K562 (cell line): ENCODE results near the gene DTX4. TPM values are rescaled to one million over a fixed set of nuclear protein-coding genes. Genes with fewer than 3 reads are reported as not detected.
A peak's percentile ranks its signal among the peaks of the same experiment; 100 is the strongest.

Source experiments
- ATAC-seq: fragments of 200-7000 bp; cut with Tn5 transposase; 3 replicates; pipeline ENCODE4 v1.9.1; 2020; ENCODE audit warnings: moderate library complexity
- BruUV-seq: library from RNA; stranded (reverse); fragments of 400-500 nt; replicated peaks from 2 replicates; lab custom pipeline; 2021; lab: Mats Ljungman, UMichigan
- CTCF ChIA-PET: fragments of 300-600 bp; formaldehyde crosslinking; extraction: SDS; loops from one replicate; lab custom pipeline; 2021; ENCODE audit warnings: low intra/inter-chr PET ratio; lab: Yijun Ruan, JAX
- POLR2A ChIA-PET: fragments of 300-600, 350-650 bp; sonication (Branson Sonifier 250); formaldehyde crosslinking; extraction: SDS; loops from one replicate; lab custom pipeline; 2021; ENCODE audit warnings: antibody characterized with exemption, inconsistent platforms; lab: Yijun Ruan, JAX
- DNase-seq, 4 experiments: peaks; one replicate each; pipeline versions ENCODE4 v3.0.0 to v3.0.0-alpha.2; 2011 to 2018; ENCODE audit warnings: low spot score in 3 of 4, mixed read lengths in 3 of 4; ENCODE audit errors: extremely low read depth in 1 of 4
- FAIRE-seq: peaks from 2 replicates; lab custom pipeline; 2011; peaks lifted over from hg19 to GRCh38; lab: Jason Lieb, UNC
- H2AFZ ChIP-seq: 2 replicates; pipeline ENCODE4 v1.6.0; 2011; ENCODE audit warnings: low read depth, low read length, control low read depth, inconsistent platforms
- H3K27ac ChIP-seq: fragments of 200-600 bp; 3 replicates; pipeline ENCODE4 v1.8.0; 2011; ENCODE audit warnings: low read depth, mild to moderate bottlenecking, control low read depth, inconsistent platforms, low read length, moderate library complexity, mixed read lengths; ENCODE audit errors: extremely low read depth
- H3K27me3 ChIP-seq, 2 experiments: fragments of 300-600 bp in 1 of 2; 2 replicates in 1 of 2; 3 replicates in 1 of 2; pipeline versions ENCODE4 v1.6.0 to v1.8.0; 2011; ENCODE audit warnings: inconsistent platforms in 2 of 2, low read length in 2 of 2, mild to moderate bottlenecking in 1 of 2, mixed read lengths in 1 of 2, moderate library complexity in 1 of 2; ENCODE audit not compliant: control insufficient read depth in 2 of 2, insufficient read depth in 2 of 2
- H3K36me3 ChIP-seq: fragments of 300-600 bp; 3 replicates; pipeline ENCODE4 v1.8.0; 2011; ENCODE audit warnings: mild to moderate bottlenecking, low read length, inconsistent platforms; ENCODE audit not compliant: control insufficient read depth, insufficient read depth
- H3K4me1 ChIP-seq, 2 experiments: fragments of 200-600 bp in 1 of 2; replicated peaks in 1 of 2; 2 replicates in 1 of 2; 3 replicates in 1 of 2; pipeline versions ENCODE4 v1.5.1 to v1.8.0; 2011; ENCODE audit warnings: inconsistent platforms in 2 of 2, low read length in 2 of 2, mild to moderate bottlenecking in 1 of 2, mixed read lengths in 1 of 2, moderate library complexity in 1 of 2; ENCODE audit not compliant: control insufficient read depth in 2 of 2, insufficient read depth in 2 of 2
- H3K4me2 ChIP-seq: 2 replicates; pipeline ENCODE4 v1.6.1; 2011; ENCODE audit warnings: low read length, control low read depth, inconsistent platforms, mixed read lengths; ENCODE audit not compliant: insufficient read depth
- H3K4me3 ChIP-seq: fragments of 200-600 bp; sonication (generic), shearing (Covaris generic); 2 replicates; pipeline ENCODE4 v1.5.1; 2016; ENCODE audit warnings: control low read depth, inconsistent platforms
- H3K79me2 ChIP-seq: fragments of 200-600 bp; 3 replicates; pipeline ENCODE4 v1.8.0; 2011; ENCODE audit warnings: low read length, inconsistent platforms; ENCODE audit not compliant: control insufficient read depth, insufficient read depth
- H3K9ac ChIP-seq, 2 experiments: 2 replicates each; pipeline versions ENCODE4 v1.6.0 to v1.6.1; 2011; ENCODE audit warnings: low read depth in 2 of 2, low read length in 2 of 2, control low read depth in 1 of 2, inconsistent platforms in 1 of 2, mild to moderate bottlenecking in 1 of 2, mixed read lengths in 1 of 2; ENCODE audit not compliant: insufficient read depth in 1 of 2
- H3K9me1 ChIP-seq: one replicate; pipeline ENCODE4 v1.6.0; 2011; ENCODE audit warnings: inconsistent platforms, mild to moderate bottlenecking, low read length, moderate library complexity; ENCODE audit not compliant: control insufficient read depth, insufficient read depth
- H3K9me3 ChIP-seq: replicated peaks from 2 replicates; pipeline ENCODE4 v1.5.1; 2011; ENCODE audit warnings: low read depth, low read length, inconsistent platforms; ENCODE audit not compliant: control insufficient read depth, insufficient read depth
- H4K20me1 ChIP-seq: replicated peaks from 2 replicates; pipeline ENCODE4 v1.6.1; 2011; ENCODE audit warnings: low read length, inconsistent platforms, mixed read lengths; ENCODE audit not compliant: control insufficient read depth, insufficient read depth
- CBX3 ChIP-seq, 2 experiments: IDR thresholded peaks; 1 replicate in 1 of 2; 2 replicates in 1 of 2; pipeline ENCODE4 v1.6.1; 2012; ENCODE audit warnings: inconsistent platforms in 2 of 2, low read length in 2 of 2, borderline replicate concordance in 1 of 2, control low read depth in 1 of 2
- CHD2 ChIP-seq: IDR thresholded peaks from 2 replicates; pipeline ENCODE4 v1.6.1; 2011; ENCODE audit warnings: low read depth, low read length
- HNRNPH1 ChIP-seq: fragments of 200-400 bp; formaldehyde crosslinking; optimal IDR thresholded peaks from 2 replicates; pipeline ENCODE3; 2017; ENCODE audit warnings: low read depth, mild to moderate bottlenecking, low read length, moderate library complexity
- MNT ChIP-seq, 2 experiments: fragments of 450-650 bp; conservative IDR thresholded peaks; 2 replicates each; pipeline ENCODE4 v1.6.1; 2017; ENCODE audit warnings: mild to moderate bottlenecking in 2 of 2, moderate library complexity in 2 of 2
- MYC ChIP-seq, 2 experiments: fragments of 250-450 bp in 1 of 2; sonication (Bioruptor Pico) in 1 of 2; IDR thresholded peaks; 2 replicates each; pipeline versions ENCODE4 v1.5.1 to v1.6.1; 2012 to 2021; ENCODE audit warnings: low read depth in 2 of 2, borderline replicate concordance in 1 of 2, improper control_type of control experiment in 1 of 2, low read length in 1 of 2, mild to moderate bottlenecking in 1 of 2, moderate library complexity in 1 of 2
- NR2F6 ChIP-seq: fragments of 450-650 bp; formaldehyde crosslinking; IDR thresholded peaks from 2 replicates; pipeline ENCODE4 v1.4.0; 2020; ENCODE audit warnings: mild to moderate bottlenecking
- RAD21 ChIP-seq, 2 experiments: fragments of 250-450 bp in 1 of 2; fragments of 450-650 bp in 1 of 2; sonication (Bioruptor Pico) in 1 of 2; formaldehyde crosslinking in 1 of 2; IDR thresholded peaks in 1 of 2; conservative IDR thresholded peaks in 1 of 2; 2 replicates each; pipeline versions ENCODE4 v1.4.0 to v1.8.0; 2020 to 2022; ENCODE audit warnings: mild to moderate bottlenecking in 2 of 2, moderate library complexity in 1 of 2
- RCOR1 ChIP-seq, 2 experiments: IDR thresholded peaks; 2 replicates each; pipeline ENCODE4 v1.6.1; 2012; ENCODE audit warnings: low read depth in 2 of 2, low read length in 2 of 2, borderline replicate concordance in 1 of 2, improper control_type of control experiment in 1 of 2
- SMARCA4 ChIP-seq: fragments of 450-650 bp; IDR thresholded peaks from 2 replicates; pipeline ENCODE4 v1.6.1; 2016
- SNRNP70 ChIP-seq: fragments of 200-400 bp; formaldehyde crosslinking; optimal IDR thresholded peaks from 2 replicates; pipeline ENCODE3; 2017; ENCODE audit warnings: low read depth, low read length
- TCF3 ChIP-seq: sonication (generic); formaldehyde crosslinking; IDR thresholded peaks from 2 replicates; pipeline ENCODE4 v1.4.0; 2020; ENCODE audit warnings: mild to moderate bottlenecking, missing genetic modification reagents
- ZBTB8A ChIP-seq: fragments of 450-650 bp; IDR thresholded peaks from 2 replicates; pipeline ENCODE4 v1.6.1; 2018; ENCODE audit warnings: mild to moderate bottlenecking, moderate library complexity; ENCODE audit not compliant: partially characterized antibody
- ZNF165 ChIP-seq: fragments of 250-450 bp; sonication (Bioruptor Pico); IDR thresholded peaks from 2 replicates; pipeline ENCODE4 v1.4.0; 2020; ENCODE audit warnings: borderline replicate concordance
- ZNF174 ChIP-seq: fragments of 250-450 bp; sonication (Bioruptor Pico); IDR thresholded peaks from 2 replicates; pipeline ENCODE4 v1.4.0; 2020; ENCODE audit warnings: mild to moderate bottlenecking
- ZNF274 ChIP-seq: IDR thresholded peaks from 2 replicates; pipeline ENCODE4 v1.6.1; 2011; ENCODE audit warnings: low read depth, mild to moderate bottlenecking, low read length, moderate library complexity, borderline replicate concordance
- ZNF512 ChIP-seq: IDR thresholded peaks from 2 replicates; pipeline ENCODE4 v1.6.1; 2016; ENCODE audit warnings: missing genetic modification characterization, missing compliant biosample characterization
- ZZZ3 ChIP-seq: fragments of 450-650 bp; IDR thresholded peaks from 2 replicates; pipeline ENCODE4 v1.6.1; 2016; ENCODE audit warnings: antibody characterized with exemption, mild to moderate bottlenecking, moderate library complexity
- WGBS: fragments of 100-300 bp; shearing (Covaris generic); methylation state at CpG from one replicate; pipeline ENCODE4 v1.1.6; 2016; ENCODE audit warnings: low coverage, mixed read lengths; ENCODE audit not compliant: insufficient coverage; ENCODE audit errors: missing lambda C conversion rate; 5-methylcytosine and 5-hydroxymethylcytosine counted together
- in situ Hi-C: fragments of 300-500 bp; cut with MboI; formaldehyde crosslinking; loops from 4 replicates; pipeline ENCODE4 v1.15.0; 2018; ENCODE audit warnings: inconsistent platforms, mixed read lengths
- intact Hi-C: fragments of 100-400 bp; cut with micrococcal nuclease; formaldehyde crosslinking; loops from 2 replicates; pipeline ENCODE4 v1.14.2; 2022
- polyA plus RNA-seq, 8 experiments: library from polyadenylated mRNA; depleted of rRNA in 4 of 8; stranded (reverse) in 5 of 8; unstranded in 3 of 8; fragments of >200 nt; fragmentation: Nextera tagmentation in 2 of 8; fragmentation: Illumina TruSeq in 1 of 8; extraction: Ambion mirVana in 2 of 8; extraction: Trizol in 1 of 8; gene quantifications; 2 replicates each; pipeline versions ENCODE4 v1.2.1 to v1.2.3, GENCODE V29; 2011 to 2014; ENCODE audit warnings: inconsistent platforms in 1 of 8, missing spikeins in 1 of 8
- total RNA-seq, 7 experiments: library from RNA; depleted of rRNA in 6 of 7; stranded (reverse); fragments of >200 nt in 6 of 7; fragmentation: Illumina TruSeq in 2 of 7; extraction: Trizol in 2 of 7; gene quantifications; 2 replicates each; pipeline versions ENCODE4 v1.2.1 to v1.2.3, GENCODE V29; 2011 to 2021; ENCODE audit warnings: low replicate concordance in 1 of 7

The DTX4 gene
- total and polyA plus RNA-seq, 9 of the 15 experiments (the other 6 are each of a cell fraction or from before 2014, with no cell fraction given) = 0.03 to 0.47 (median 0.04) TPM; not detected in 4

GRCh38 chr11:59142530-59143507 lies 29.1 kb upstream of the DTX4 start, which contains the start of gene FAM111A:
Gene FAM111A (plus strand): TSS chr11:59142856. CDS start chr11:59148873, 6,017 bp downstream.
- FAIRE-seq (peak; percentile 6), ATAC-seq (peak; percentile 85), DNase-seq (peak; percentile 67 to 82 (median 72))
- peak within 1 kb of the TSS; percentile 69 to 91 for H3K9ac ChIP-seq
- H3K27ac ChIP-seq = peak within 1 kb of the TSS; percentile 55; the same call in 2 of the 3 replicates
- BruUV-seq = no TSS peak
- no peaks in the 10 kb centered on the region for H3K36me3 ChIP-seq
- no peaks in the 10 kb centered on the region for H3K9me1 ChIP-seq
- no peaks in the 10 kb centered on the region for H4K20me1 ChIP-seq
- ChIA-PET CTCF (no interaction called here), POLR2A (interaction anchor here (0.5 to 0.6 kb wide), 2 partner anchors 313 to 371 kb away, joined by 4 to 5 read pairs; no protein-coding TSS in a partner anchor)
- peak within 1 kb of the TSS; percentile 74 for H3K4me3 ChIP-seq
- H3K79me2 ChIP-seq = peaks cover 7% of the 10 kb centered on the region; the same call in 1 of the 3 replicates
- peak within 1 kb of the TSS; percentile 97 for H2AFZ ChIP-seq
- in situ Hi-C loops (loop anchor here (25.0 kb wide), 1 partner anchor 506 kb away; no protein-coding TSS in a partner anchor), intact Hi-C loops (loop anchor here (10.0 kb wide), 2 partner anchors 368 to 568 kb away; partner anchors contain the start of genes LPXN and ZFP91)
- peak within 1 kb of the TSS; percentile 91 for H3K4me2 ChIP-seq
- 2% methylated on average over 48 of the region's 50 CpGs for WGBS
- H3K4me1 ChIP-seq = peaks cover 14 to 19% of the 10 kb centered on the region in 2 experiments
- H3K27me3 ChIP-seq = no peaks in the 10 kb centered on the region
- H3K9me3 ChIP-seq = no peaks in the 10 kb centered on the region
- TF ChIP-seq SMARCA4 = 0 out of 2 replicates have a peak, but pooled peaks have one; percentile 53
- 0 out of 2 replicates have a peak, but pooled peaks have one; percentile 7 for TF ChIP-seq TCF3 (CRISPR knock-in tag)
- 0 out of 2 replicates have a peak, but pooled peaks have one; percentile 17 for TF ChIP-seq ZNF165 (CRISPR knock-in tag)
- TF ChIP-seq RAD21 (CRISPR knock-in tag; conservative IDR thresholded peaks at IDR 0.05 in 1 of 2, IDR thresholded peaks at IDR 0.05 in 1 of 2) = peak in 1 of 2 experiments; percentile 27; a peak in 2 of 4 replicates
- TF ChIP-seq ZBTB8A = no peak
- no peak for TF ChIP-seq ZNF174 (CRISPR knock-in tag)
- TF ChIP-seq RCOR1 (IDR thresholded peaks at IDR 0.05; ENCODE audit: borderline replicate concordance in 1 of 2, low read depth in 2 of 2, low read length in 2 of 2) = peak in 1 of 2 experiments; percentile 58; a peak in 2 of 4 replicates
- no peak for TF ChIP-seq ZNF274
- TF ChIP-seq CBX3 (IDR thresholded peaks at IDR 0.05; ENCODE audit: borderline replicate concordance in 1 of 2, low read length in 2 of 2) = no peak
- TF ChIP-seq MNT (conservative IDR thresholded peaks at IDR 0.05) = peak in 1 of 2 experiments; percentile 60; a peak in 3 of 4 replicates
- peak; percentile 35; the same call in 1 of the 2 replicates for TF ChIP-seq MYC (IDR thresholded peaks at IDR 0.05; ENCODE audit: low read depth, low read length)
- no peak for TF ChIP-seq MYC (CRISPR knock-in tag; IDR thresholded peaks at IDR 0.05; ENCODE audit: borderline replicate concordance, low read depth)
- TF ChIP-seq SNRNP70 = no peak
- TF ChIP-seq NR2F6 = no peak
- TF ChIP-seq CHD2 = peak; percentile 74; the same call in 1 of the 2 replicates
- no peak for TF ChIP-seq HNRNPH1
- TF ChIP-seq ZZZ3 = no peak
- no peak for TF ChIP-seq ZNF512 (tag)
